ENCODE measurements around the gene FAIM.
"Not testable (repeated sequence)": the region's sequence is repeated elsewhere in the genome, so short reads cannot be mapped to it uniquely, and the experiment has no call there.

The FAIM gene

GRCh38 chr3:138678874-138679392 lies 70.4 kb downstream of the FAIM start:
- Mint-ChIP-seq H3K27ac (no peak overlapping the region), H3K9me3 (peaks cover 17% of the 10 kb centered on the region), H3K4me3 (no peak overlapping the region), H3K4me1 (no peaks in the 10 kb centered on the region), H3K27me3 (ENCODE audit: low read depth) (no peaks in the 10 kb centered on the region), H3K36me3 (ENCODE audit: low read depth) (peaks cover 47% of the 10 kb centered on the region)
- TF ChIP-seq, protein P1, sequence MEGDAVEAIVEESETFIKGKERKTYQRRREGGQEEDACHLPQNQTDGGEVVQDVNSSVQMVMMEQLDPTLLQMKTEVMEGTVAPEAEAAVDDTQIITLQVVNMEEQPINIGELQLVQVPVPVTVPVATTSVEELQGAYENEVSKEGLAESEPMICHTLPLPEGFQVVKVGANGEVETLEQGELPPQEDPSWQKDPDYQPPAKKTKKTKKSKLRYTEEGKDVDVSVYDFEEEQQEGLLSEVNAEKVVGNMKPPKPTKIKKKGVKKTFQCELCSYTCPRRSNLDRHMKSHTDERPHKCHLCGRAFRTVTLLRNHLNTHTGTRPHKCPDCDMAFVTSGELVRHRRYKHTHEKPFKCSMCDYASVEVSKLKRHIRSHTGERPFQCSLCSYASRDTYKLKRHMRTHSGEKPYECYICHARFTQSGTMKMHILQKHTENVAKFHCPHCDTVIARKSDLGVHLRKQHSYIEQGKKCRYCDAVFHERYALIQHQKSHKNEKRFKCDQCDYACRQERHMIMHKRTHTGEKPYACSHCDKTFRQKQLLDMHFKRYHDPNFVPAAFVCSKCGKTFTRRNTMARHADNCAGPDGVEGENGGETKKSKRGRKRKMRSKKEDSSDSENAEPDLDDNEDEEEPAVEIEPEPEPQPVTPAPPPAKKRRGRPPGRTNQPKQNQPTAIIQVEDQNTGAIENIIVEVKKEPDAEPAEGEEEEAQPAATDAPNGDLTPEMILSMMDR (IDR thresholded peaks at IDR 0.05; ENCODE audit: unreplicated experiment in 3 of 3): no peak

DNA sequence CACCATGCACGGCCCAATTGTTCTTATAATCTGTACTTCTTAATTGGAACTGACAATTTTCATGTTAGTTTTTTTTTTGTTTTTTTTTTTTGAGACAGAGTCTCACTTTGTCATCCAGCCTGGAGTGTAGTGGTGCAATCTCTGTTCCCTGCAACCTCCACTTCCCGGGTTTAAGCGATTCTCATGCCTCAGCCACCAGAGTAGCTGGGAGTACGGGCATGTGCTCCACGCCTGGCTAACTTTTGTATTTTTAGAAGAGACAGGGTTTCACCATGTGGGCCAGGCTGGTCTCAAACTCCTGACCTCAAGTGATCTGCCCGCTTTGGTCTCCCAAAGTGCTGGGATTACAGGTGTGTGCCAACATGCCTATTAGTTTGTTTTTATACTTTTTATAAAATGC lies 72.4 kb downstream of the FAIM start:
- H3K27me3 Mint-ChIP-seq (ENCODE audit: low read depth); H3K4me1 Mint-ChIP-seq; H3K4me3 Mint-ChIP-seq: not testable (repeated sequence)

GRCh38 chr3:138681463-138682220 lies 73.1 kb downstream of the FAIM start:
- no peak overlapping the region for H3K4me3 Mint-ChIP-seq
- no peaks in the 10 kb centered on the region for H3K4me1 Mint-ChIP-seq
- peak overlapping the region in 1 of 3 experiments; percentile 3 for H3K27ac Mint-ChIP-seq
- TF ChIP-seq, protein P1 (IDR thresholded peaks at IDR 0.05; ENCODE audit: unreplicated experiment in 3 of 3): no peak
- no peaks in the 10 kb centered on the region for H3K9me3 Mint-ChIP-seq
- H3K36me3 Mint-ChIP-seq (ENCODE audit: low read depth): peaks cover 19% of the 10 kb centered on the region
- H3K27me3 Mint-ChIP-seq (ENCODE audit: low read depth): no peaks in the 10 kb centered on the region

More for the DNA sequence above, 72.4 kb downstream of the FAIM start:
- not testable (repeated sequence) for H3K9me3 Mint-ChIP-seq, H3K27ac Mint-ChIP-seq
- H3K36me3 Mint-ChIP-seq (ENCODE audit: low read depth): peaks cover 26% of the 10 kb centered on the region

DNA sequence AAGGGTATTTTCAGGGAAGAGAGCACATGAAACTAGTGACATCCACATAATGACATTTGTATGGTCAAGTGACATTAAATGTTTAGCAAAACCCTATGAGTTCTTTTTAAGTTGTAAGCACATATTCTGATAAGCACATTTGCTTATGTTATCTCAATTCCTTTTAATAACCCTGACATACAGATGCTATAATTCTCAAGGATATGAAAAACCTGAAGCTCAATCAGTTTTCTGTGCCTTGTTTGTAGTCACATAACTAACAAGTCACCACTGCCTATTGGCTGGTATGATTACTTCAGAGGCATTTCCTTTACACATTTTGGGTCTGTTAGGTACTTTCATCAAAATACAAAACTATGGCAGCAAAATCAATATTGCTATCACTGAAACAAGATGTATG lies 74.1 kb downstream of the FAIM start:
- peak overlapping the region in 1 of 3 experiments; percentile 3 for H3K27ac Mint-ChIP-seq
- no peaks in the 10 kb centered on the region for H3K4me1 Mint-ChIP-seq
- H3K4me3 Mint-ChIP-seq: no peak overlapping the region
- peaks cover 12% of the 10 kb centered on the region for H3K36me3 Mint-ChIP-seq (ENCODE audit: low read depth)
- no peaks in the 10 kb centered on the region for H3K9me3 Mint-ChIP-seq
- no peaks in the 10 kb centered on the region for H3K27me3 Mint-ChIP-seq (ENCODE audit: low read depth)
- TF ChIP-seq, protein P1 (IDR thresholded peaks at IDR 0.05; ENCODE audit: unreplicated experiment in 3 of 3): no peak

Measured in nephron (organoid).